Activated CD8-positive, alpha-beta memory T cell treated with anti-CD3 and anti-CD28 coated beads, Interleukin-2, amount 10 ng/mL, durations not matched to agents 7 days and 5 days (primary cell): ENCODE data around the gene ZMIZ1. TPM values are rescaled to one million over a fixed set of nuclear protein-coding genes. Genes with fewer than 3 reads are reported as not detected.

Source experiments
- ATAC-seq: fragments of 150-1000 bp; cut with Tn5 transposase; one replicate; pipeline ENCODE4 v1.10.0; 2021; ENCODE audit warnings: moderate library complexity
- CTCF ChIA-PET: fragments of 350-600 bp; sonication (Branson Sonifier 250); formaldehyde crosslinking; loops from one replicate; lab custom pipeline; 2021; ENCODE audit warnings: antibody characterized with exemption; lab: Charles Lee
- DNase-seq: peaks from one replicate; pipeline ENCODE4 v3.0.0-alpha.2; 2020
- H3K27ac Mint-ChIP-seq: one replicate; pipeline ENCODE4 v1.8.0; 2021; ENCODE audit warnings: mild to moderate bottlenecking, mixed read lengths
- H3K27me3 Mint-ChIP-seq: one replicate; pipeline ENCODE4 v1.8.0; 2021; ENCODE audit warnings: mixed read lengths
- H3K36me3 Mint-ChIP-seq: one replicate; pipeline ENCODE4 v1.8.0; 2021; ENCODE audit warnings: mild to moderate bottlenecking, mixed read lengths
- H3K4me1 Mint-ChIP-seq: one replicate; pipeline ENCODE4 v1.8.0; 2021; ENCODE audit warnings: mixed read lengths
- H3K4me3 Mint-ChIP-seq: one replicate; pipeline ENCODE4 v1.8.0; 2021; ENCODE audit warnings: mild to moderate bottlenecking, moderate library complexity, mixed read lengths
- H3K9me3 Mint-ChIP-seq: one replicate; pipeline ENCODE4 v1.8.0; 2022; ENCODE audit warnings: low read depth, mixed read lengths
- total RNA-seq, 2 experiments: library from RNA; stranded (reverse); gene quantifications; one replicate each; pipeline ENCODE4 v1.2.3, GENCODE V29; 2021

ZMIZ1 gene
- total RNA-seq, 2 experiments from 2014 or later, result 52.7 to 71.5 TPM

DNA sequence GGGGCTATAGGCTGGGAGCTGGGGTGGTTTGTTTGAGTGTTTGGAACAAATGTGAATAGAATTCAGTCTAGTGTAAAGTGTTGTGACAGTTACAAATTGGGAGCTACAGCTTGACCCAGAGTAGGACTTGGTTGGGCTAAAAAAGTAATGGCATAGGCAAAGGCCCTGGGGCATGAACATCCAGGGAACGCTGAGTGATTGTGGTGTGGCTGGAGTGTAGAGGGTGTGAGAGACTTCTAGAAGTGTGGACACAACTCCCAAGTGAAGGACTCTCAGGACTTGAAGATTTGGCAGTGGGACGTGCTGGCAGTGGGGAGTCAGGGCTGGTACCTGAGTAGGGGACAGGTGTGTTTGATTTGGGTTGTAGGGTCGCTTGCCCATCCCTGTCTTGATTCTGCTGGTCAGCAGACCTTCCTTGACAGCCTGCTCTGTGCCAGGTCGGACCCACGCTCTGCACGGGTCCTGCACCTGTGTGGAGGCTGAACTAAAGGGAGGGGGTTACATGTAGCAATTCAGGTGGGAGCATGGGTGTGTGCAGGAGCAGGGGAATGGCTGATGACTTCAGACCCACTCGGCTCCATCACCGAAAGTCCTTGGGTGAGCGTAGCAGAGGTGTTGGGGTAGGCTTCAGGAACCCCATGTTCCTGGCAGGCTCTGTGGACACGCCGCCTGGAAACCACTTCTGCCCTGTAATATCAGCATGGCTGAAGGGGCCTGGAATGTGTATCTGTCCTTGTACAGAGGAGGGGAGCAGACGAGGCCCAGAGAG, 43.3 kb downstream of the ZMIZ1 start:
- Mint-ChIP-seq H3K4me1 (peaks cover 16% of the 10 kb centered on the region), H3K27ac (no peak overlapping the region), H3K9me3 (no peaks in the 10 kb centered on the region), H3K4me3 (no peak overlapping the region), H3K36me3 (no peaks in the 10 kb centered on the region), H3K27me3 (no peaks in the 10 kb centered on the region)
- DNase-seq (no peak), ATAC-seq (no peak)
- CTCF ChIA-PET, result interaction anchor here (1.3 kb wide), 1 partner anchor 83 kb away, joined by 5 read pairs; no protein-coding TSS in a partner anchor

DNA sequence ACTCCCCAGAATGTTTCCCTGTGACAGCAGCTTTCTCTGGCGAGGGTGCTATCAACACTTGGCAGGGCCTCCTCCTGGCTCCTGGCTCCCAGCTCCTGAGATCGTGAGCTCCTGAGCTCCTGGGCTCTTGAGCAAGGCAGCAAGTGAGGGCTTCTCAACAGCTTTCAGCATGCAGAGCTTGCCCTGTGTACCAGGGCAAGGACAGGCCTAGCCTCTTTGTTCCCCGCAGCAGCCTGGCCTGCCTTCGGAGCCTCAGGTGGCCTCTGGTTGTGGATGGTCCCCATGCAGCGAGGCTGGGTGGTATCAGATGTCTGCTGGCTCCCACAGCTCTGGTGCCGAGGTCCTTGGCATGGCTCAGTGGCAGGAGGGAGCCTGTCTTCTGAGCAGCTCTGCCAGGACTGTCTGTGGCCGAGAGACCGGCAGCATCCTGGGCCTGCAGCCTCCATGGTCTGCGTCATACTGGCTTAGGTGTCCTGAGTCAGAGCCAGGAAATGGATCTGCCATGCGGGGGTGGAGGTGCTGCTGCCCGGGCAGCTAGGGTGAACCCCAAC, 44.2 kb downstream of the ZMIZ1 start:
- no peak overlapping the region for H3K27ac Mint-ChIP-seq
- ATAC-seq (no peak), DNase-seq (no peak)
- no peaks in the 10 kb centered on the region for H3K36me3 Mint-ChIP-seq
- H3K4me3 Mint-ChIP-seq, result no peak overlapping the region
- H3K27me3 Mint-ChIP-seq, result no peaks in the 10 kb centered on the region
- H3K4me1 Mint-ChIP-seq, result peaks cover 19% of the 10 kb centered on the region
- CTCF ChIA-PET, result no interaction called here
- no peaks in the 10 kb centered on the region for H3K9me3 Mint-ChIP-seq

DNA sequence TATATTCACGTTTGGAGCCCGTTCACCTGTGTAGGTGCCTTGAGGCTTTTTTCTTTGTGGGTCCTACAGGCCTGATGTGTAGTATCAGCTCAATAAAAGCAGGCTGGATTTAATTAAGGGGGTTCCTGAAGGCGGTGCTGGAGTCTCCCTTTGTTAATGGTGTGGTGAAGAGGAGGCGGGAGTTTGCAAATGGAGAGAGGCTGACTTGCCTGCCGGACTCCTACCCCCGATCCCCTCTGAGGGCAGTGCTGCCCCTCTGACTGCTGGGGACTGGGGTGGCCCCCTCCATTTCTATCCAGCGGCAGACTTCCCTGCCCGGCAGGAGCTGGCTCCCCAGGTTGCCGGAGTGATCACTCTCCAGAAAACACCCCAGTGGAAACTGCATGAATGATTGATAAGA, 45.1 kb downstream of the ZMIZ1 start:
- CTCF ChIA-PET, result interaction anchor here (0.7 to 1.9 kb wide), 3 partner anchors 8 to 84 kb away, joined by 3 to 5 read pairs (median 4); no protein-coding TSS in a partner anchor
- no peak for DNase-seq
- H3K27ac Mint-ChIP-seq, result no peak overlapping the region
- no peaks in the 10 kb centered on the region for H3K27me3 Mint-ChIP-seq
- H3K4me1 Mint-ChIP-seq, result peaks cover 19% of the 10 kb centered on the region
- no peaks in the 10 kb centered on the region for H3K9me3 Mint-ChIP-seq
- no peak for ATAC-seq
- no peak overlapping the region for H3K4me3 Mint-ChIP-seq
- no peaks in the 10 kb centered on the region for H3K36me3 Mint-ChIP-seq

DNA sequence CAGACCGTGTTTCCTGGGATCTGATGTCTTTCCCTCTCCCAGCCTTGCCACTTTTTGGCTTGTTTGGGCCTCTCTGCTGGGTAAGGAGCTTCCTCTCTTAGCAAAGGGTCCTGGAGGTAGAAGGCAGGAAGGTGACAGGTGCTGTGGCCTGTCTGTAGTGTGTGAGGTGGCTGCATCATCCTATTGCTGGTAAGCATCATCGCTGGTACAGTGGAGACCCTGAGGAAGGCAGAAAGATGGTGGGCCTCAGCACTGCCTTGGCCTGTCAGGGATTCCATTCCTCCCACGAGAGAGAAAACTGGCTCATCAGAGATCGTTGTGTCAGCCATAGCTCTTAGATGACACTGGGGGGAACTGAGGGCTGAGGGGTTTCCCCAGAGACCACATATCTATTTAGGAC, 46.5 kb downstream of the ZMIZ1 start:
- H3K4me3 Mint-ChIP-seq, result no peak overlapping the region
- H3K27me3 Mint-ChIP-seq, result no peaks in the 10 kb centered on the region
- H3K4me1 Mint-ChIP-seq, result peaks cover 19% of the 10 kb centered on the region
- DNase-seq (no peak), ATAC-seq (no peak)
- no peaks in the 10 kb centered on the region for H3K9me3 Mint-ChIP-seq
- CTCF ChIA-PET, result interaction anchor here (1.2 to 1.9 kb wide), 4 partner anchors 9 to 81 kb away, joined by 4 to 5 read pairs (median 4); no protein-coding TSS in a partner anchor
- no peak overlapping the region for H3K27ac Mint-ChIP-seq
- no peaks in the 10 kb centered on the region for H3K36me3 Mint-ChIP-seq

DNA sequence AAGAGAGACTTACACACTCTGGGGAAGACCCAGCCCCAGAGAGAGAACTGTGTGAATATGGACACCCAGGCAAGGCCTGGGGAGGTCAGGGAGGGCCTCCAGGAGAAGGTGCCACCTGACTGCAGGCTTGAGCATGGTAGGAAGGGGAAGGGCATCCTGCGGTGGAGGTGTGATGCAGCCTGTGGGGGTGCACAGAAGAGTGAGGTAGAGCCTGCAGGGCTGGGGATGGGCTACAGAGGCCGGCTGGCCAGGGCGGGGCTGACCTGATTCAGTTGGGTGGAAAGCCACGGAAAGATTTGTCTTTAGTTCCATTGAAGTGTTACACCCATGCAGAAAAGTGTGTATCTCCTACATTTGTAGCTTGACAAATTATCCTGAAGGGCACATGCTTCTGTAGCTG, 47.6 kb downstream of the ZMIZ1 start:
- ATAC-seq (peak; percentile 61), DNase-seq (peak; percentile 50)
- no peak overlapping the region for H3K4me3 Mint-ChIP-seq
- no peaks in the 10 kb centered on the region for H3K9me3 Mint-ChIP-seq
- H3K27ac Mint-ChIP-seq, result peak overlapping the region; percentile 36
- no peaks in the 10 kb centered on the region for H3K36me3 Mint-ChIP-seq
- H3K27me3 Mint-ChIP-seq, result no peaks in the 10 kb centered on the region
- H3K4me1 Mint-ChIP-seq, result peaks cover 19% of the 10 kb centered on the region
- CTCF ChIA-PET, result no interaction called here

DNA sequence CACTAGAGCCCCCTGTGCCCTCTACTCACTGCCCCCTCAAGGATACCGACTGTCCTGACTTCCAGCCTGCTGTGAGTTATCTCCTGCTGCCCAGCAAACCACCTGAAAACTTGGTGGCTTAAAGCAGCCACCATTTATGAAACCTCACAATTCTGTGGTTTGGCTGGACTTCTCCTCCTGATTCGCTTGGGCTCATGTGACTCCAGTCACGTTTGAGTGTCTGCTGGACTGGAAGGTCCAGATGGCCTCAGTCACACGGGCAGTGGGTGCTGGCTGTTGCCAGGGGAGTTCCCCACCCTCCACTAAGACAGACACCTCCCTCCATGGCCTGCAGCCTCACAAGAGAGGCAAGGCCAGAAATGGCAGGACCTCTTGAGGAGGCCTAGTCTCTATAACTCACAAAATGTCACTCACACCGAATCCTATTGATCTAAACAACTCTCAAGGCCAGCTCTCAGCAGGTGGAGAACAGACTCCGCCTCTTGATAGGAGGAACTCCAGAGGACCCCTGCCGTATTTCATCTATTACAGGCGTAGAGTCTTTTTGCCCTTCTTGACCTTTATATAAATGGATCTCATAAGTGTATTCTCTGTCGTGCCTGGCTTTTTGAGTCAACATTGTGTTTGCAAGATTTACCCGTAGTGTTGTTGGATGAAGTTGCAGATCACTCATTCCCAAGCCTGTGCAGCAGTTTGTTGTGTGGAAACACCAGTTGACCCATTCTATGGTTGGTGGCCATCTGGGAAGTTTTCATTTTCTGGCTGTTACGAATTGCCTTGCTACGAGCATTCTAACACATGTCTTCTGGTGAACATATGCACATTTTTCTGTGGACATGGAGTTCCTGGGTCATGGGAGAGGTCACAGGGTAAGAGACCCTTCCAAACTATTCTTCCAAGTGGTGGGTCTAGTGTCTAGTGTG, 48.3 kb downstream of the ZMIZ1 start:
- no peak for ATAC-seq
- Mint-ChIP-seq H3K4me1 (peaks cover 19% of the 10 kb centered on the region), H3K27ac (no peak overlapping the region), H3K36me3 (no peaks in the 10 kb centered on the region), H3K27me3 (no peaks in the 10 kb centered on the region), H3K4me3 (no peak overlapping the region), H3K9me3 (no peaks in the 10 kb centered on the region)
- DNase-seq, result no peak
- CTCF ChIA-PET, result no interaction called here

DNA sequence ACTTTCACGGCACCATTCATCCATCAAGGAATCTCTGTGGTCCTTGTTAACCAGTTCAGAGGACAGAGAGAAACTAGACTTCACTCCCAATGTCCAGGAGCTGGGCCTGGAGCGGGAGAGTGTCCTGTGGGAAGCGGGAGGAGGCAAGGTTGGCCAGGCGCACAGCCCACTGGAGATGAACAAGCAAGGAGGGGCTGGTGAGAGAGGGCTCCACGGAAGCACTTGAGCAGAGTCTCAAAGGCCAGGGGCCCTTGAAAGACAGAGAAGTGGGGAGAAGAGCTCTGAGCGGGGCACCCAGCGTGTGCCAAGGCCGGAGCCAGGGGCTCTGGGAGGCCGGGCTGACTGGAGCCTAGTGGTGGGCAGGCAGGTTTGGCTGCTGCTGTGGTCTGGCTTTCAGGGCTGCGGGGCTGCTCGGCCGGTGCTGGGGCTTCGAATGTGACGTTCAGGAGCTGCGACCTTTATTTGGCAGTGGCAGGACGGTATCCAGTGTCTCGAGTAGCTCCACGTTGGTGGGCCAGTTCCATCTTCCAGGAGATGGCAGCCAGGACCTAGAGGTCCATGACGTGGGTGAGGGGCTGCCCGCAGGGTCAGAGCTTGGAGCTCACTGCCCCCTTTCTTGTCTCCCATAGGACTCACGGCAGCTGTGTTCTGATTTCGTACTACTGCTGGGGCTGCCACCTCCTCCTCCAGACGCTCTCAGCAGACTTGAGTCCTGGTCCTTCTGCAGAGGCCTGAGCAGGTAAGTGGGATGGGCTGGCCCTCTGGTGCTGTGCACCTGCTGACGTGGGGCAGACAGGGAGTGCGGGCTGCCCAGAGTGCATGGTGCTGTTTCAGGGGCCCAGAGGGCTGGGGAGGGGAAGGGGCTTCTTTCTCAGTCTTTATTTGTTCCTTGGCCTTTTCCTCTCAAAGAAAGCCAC, 49.8 kb downstream of the ZMIZ1 start:
- H3K36me3 Mint-ChIP-seq, result no peaks in the 10 kb centered on the region
- H3K4me3 Mint-ChIP-seq, result no peak overlapping the region
- peaks cover 19% of the 10 kb centered on the region for H3K4me1 Mint-ChIP-seq
- H3K27ac Mint-ChIP-seq, result no peak overlapping the region
- H3K27me3 Mint-ChIP-seq, result no peaks in the 10 kb centered on the region
- CTCF ChIA-PET, result no interaction called here
- H3K9me3 Mint-ChIP-seq, result no peaks in the 10 kb centered on the region
- ATAC-seq, result no peak
- DNase-seq, result no peak

DNA sequence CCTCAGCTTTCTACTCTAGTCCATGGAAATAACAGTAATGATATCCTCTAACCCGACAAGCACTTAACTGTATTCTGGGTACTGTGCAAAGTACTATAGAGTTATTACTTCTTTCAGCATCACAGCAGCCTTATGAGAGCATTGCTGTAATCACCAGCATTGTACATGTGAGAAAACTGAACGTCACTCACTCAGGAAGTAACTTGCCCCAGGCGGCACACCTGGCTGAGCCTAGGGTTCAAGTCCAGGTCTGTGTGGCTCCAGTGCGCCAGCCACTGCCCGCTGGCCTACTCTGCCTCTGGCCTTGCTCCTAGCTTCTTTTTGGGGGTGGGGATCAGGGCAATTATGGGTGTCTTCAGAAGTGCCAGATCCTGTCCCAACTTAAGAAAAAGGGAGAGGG, 50.5 kb downstream of the ZMIZ1 start:
- CTCF ChIA-PET, result no interaction called here
- Mint-ChIP-seq H3K36me3 (no peaks in the 10 kb centered on the region), H3K27me3 (no peaks in the 10 kb centered on the region), H3K9me3 (no peaks in the 10 kb centered on the region), H3K27ac (no peak overlapping the region), H3K4me1 (peaks cover 19% of the 10 kb centered on the region), H3K4me3 (no peak overlapping the region)
- ATAC-seq (no peak), DNase-seq (no peak)

DNA sequence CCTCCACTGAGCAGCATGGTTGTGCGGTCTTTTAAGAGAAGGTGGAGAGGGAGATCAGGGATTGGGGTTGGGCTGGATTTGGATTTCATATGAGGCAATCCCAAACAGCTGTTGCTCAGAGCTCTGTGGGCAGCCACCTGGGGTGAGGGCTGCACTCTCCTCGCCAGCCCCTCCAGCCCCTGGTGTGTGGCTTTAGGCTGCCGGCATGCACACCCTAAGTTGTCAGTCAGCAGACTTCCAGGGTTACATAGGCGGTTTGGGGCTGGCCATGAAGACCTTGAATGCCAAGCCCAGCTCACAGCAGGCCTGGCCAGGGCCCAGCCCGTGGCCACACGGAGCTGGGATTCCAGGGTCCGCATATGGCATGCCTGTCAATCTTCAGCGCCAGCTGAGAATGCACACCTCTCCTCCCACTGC, 54.8 kb downstream of the ZMIZ1 start:
- Mint-ChIP-seq H3K27me3 (no peaks in the 10 kb centered on the region), H3K4me1 (no peaks in the 10 kb centered on the region), H3K27ac (no peak overlapping the region), H3K9me3 (no peaks in the 10 kb centered on the region), H3K36me3 (no peaks in the 10 kb centered on the region), H3K4me3 (no peak overlapping the region)
- ATAC-seq (no peak), DNase-seq (no peak)
- CTCF ChIA-PET, result interaction anchor here (1.5 to 2.8 kb wide), 2 partner anchors 9 to 72 kb away, joined by 5 to 9 read pairs; no protein-coding TSS in a partner anchor

DNA sequence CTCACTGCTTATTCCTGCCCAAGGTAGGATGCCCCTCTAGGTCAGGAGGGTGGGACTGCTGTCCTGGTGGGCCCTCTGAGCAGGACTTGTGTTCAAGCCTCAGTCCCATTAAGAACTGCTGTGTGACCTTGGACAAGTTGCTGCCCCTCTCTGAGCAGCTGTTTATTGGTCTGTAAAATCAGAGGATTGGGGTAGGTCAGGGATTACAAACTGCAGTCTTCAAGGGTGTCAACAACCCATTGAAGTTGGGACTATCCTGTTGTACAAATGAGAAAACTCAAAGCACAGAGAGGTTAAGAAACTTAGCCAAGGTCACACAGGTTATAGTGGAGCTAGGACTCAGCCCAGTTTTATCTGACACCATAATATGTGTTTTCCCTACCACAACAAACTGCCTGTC, 55.3 kb downstream of the ZMIZ1 start:
- peak overlapping the region; percentile 5 for H3K27ac Mint-ChIP-seq
- H3K4me1 Mint-ChIP-seq, result no peaks in the 10 kb centered on the region

DNA sequence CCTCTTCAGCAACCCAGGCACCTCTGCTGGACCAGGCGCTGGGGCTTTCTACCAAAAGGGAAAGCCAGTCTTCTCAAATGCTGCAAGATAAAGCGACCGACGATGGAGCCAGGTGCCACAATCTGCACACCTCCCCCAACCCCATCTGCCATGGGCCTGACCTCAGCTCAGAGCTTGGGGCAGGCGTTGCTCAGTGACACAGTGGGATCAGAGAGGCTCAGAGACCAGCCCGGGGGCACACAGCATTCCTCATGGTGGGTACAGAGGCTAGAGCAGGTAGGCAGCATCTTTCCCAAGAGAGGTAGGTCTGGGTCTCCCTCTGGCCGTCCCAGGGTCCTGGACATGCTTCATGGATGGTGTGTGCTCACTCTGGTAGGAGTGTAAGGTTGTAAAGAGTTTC, 56.3 kb downstream of the ZMIZ1 start:
- ATAC-seq, result no peak

More for the DNA sequence above, 55.3 kb downstream of the ZMIZ1 start:
- no peak for ATAC-seq
- Mint-ChIP-seq H3K27me3 (no peaks in the 10 kb centered on the region), H3K9me3 (no peaks in the 10 kb centered on the region), H3K36me3 (no peaks in the 10 kb centered on the region), H3K4me3 (no peak overlapping the region)
- CTCF ChIA-PET, result interaction anchor here (1.4 to 1.5 kb wide), 2 partner anchors 9 kb away, joined by 5 read pairs; no protein-coding TSS in a partner anchor
- DNase-seq, result no peak

DNA sequence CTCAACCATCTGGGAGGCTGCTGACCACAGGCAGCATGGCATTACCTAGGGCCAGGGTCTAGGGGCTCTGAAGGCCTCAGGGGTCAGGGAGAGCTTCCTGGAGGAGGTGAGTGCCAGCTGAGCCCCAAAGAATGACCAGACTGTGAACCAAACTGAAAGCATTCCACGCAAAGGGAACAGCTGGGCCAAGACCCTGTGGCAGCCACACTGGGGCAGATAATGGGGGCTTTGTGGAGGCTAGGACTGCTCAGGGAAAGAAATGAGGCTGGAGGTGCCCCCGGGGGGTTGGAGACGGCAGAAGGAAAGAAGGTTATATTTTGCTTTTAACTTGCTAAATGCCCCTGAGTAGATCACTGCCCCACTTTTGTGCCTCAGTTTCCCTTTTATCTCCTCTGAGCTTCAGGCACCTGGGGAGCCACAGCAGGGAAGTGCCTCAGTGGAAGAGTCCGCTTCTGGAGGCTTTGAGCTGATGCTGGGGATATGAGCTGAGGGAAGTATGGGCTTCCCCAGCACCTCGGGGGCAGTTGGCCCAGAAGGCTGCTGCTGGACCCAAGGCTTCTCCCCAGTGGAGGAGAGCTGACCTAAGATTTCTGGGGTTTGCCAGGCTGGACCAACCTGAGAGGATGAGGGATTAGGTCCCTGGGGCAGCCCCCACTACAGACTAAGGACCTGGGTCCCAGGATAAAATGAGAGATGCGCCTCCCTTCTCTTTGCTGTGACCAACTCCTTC, 57.8 kb downstream of the ZMIZ1 start:
- ATAC-seq, result no peak
- Mint-ChIP-seq H3K9me3 (no peaks in the 10 kb centered on the region), H3K27me3 (no peaks in the 10 kb centered on the region), H3K4me3 (no peak overlapping the region), H3K36me3 (no peaks in the 10 kb centered on the region), H3K4me1 (no peaks in the 10 kb centered on the region), H3K27ac (no peak overlapping the region)
- CTCF ChIA-PET, result no interaction called here
- no peak for DNase-seq

More for the DNA sequence above, 56.3 kb downstream of the ZMIZ1 start:
- H3K4me3 Mint-ChIP-seq, result no peak overlapping the region
- no peak for DNase-seq
- no peak overlapping the region for H3K27ac Mint-ChIP-seq
- no peaks in the 10 kb centered on the region for H3K9me3 Mint-ChIP-seq
- H3K4me1 Mint-ChIP-seq, result no peaks in the 10 kb centered on the region
- no peaks in the 10 kb centered on the region for H3K27me3 Mint-ChIP-seq
- no peaks in the 10 kb centered on the region for H3K36me3 Mint-ChIP-seq
- CTCF ChIA-PET, result interaction anchor here (0.6 to 1.5 kb wide), 4 partner anchors 8 to 1300 kb away, joined by 3 to 5 read pairs (median 4); no protein-coding TSS in a partner anchor
